Superior temporal gyrus (tissue), 1 donor: ENCODE measurements around the gene PRKACA.
A peak's percentile ranks its signal among the peaks of the same experiment; 100 is the strongest.
"Not testable (repeated sequence)": the region's sequence is repeated elsewhere in the genome, so short reads cannot be mapped to it uniquely, and the experiment has no call there.

Experiments used
- DNase-seq: peaks from one replicate; pipeline ENCODE4 v3.0.0-alpha.2; 2016; ENCODE audit errors: extremely low spot score

The PRKACA gene

GRCh38 chr19:14048443-14049153 lies 69.0 kb downstream of the PRKACA start:
- no peak for DNase-seq

- not testable (repeated sequence) for DNase-seq
Measured at GRCh38 chr19:14047866-14048265, 69.7 kb downstream of the PRKACA start.

GRCh38 chr19:14042659-14043608 lies 74.6 kb downstream of the PRKACA start:
- DNase-seq: peak; percentile 59
